ENCODE data around the gene CPN2. TPM values are rescaled to one million over a fixed set of nuclear protein-coding genes. Genes with fewer than 3 reads are reported as not detected.

CPN2 gene
- total RNA-seq, 1 experiment from 2014 or later, result not detected

DNA sequence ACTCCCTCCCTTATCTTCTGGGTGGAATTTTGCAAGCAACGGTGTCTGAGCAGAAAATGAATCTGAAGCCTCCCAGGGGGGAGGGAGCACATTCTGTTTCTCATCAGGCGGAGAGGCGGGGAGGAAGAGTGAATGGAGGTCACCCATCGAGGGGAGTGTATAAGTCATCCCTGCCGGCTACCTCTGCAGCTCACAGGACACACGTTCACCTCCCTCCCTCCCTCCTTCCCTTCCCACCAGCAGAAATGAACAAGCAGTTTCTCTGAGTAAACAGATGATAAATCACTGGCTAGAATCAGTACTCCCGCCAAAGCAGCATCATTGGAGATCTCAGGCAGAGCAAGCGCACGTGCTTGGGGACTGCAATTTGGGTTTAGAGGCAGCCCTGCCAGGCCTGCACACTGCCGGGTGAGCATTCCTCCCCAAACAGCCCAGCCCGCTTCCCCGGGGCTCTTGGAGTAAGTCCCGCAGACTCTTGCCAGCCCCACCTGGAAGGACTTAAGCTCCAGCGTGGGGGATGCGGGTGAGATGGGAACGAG lies 38.3 kb downstream of the CPN2 start:
- Mint-ChIP-seq H3K4me1 (peaks cover 51 to 52% of the 10 kb centered on the region in 2 experiments), H3K9me3 (peaks cover 6% of the 10 kb centered on the region in 2 experiments), H3K36me3 (ENCODE audit: insufficient read depth in 1 of 3, low read depth in 3 of 3) (peaks cover 5 to 6% (median 5%) of the 10 kb centered on the region in 3 experiments; a peak in 6 of 7 replicates), H3K27me3 (ENCODE audit: low read depth) (peaks cover 71% of the 10 kb centered on the region), H3K4me3 (no peak overlapping the region; a peak in 1 of 5 replicates), H3K27ac (no peak overlapping the region)
- Histone ChIP-seq H3K9ac (ENCODE audit: extremely low read depth, insufficient read length, low read length) (no peak overlapping the region), H2BK12ac (ENCODE audit: insufficient read length, low read depth, low read length) (no peak overlapping the region), H2BK120ac (ENCODE audit: low read depth, low read length, poor library complexity, severe bottlenecking) (no peak overlapping the region), H3K79me1 (ENCODE audit: insufficient read depth, low read depth, low read length, poor library complexity, severe bottlenecking) (no peaks in the 10 kb centered on the region), H3K4me1 (ENCODE audit: insufficient read depth, low read length) (no peaks in the 10 kb centered on the region; the same call in none of the 2 replicates), H3K27me3 (ENCODE audit: insufficient read depth, low read length) (peaks cover 3% of the 10 kb centered on the region; the same call in 1 of the 2 replicates), H3K4ac (ENCODE audit: low read depth, low read length) (no peak overlapping the region), H3K14ac (ENCODE audit: insufficient read depth, low read length) (no peak overlapping the region), H3K23me2 (ENCODE audit: insufficient read length, low read depth, low read length, poor library complexity, severe bottlenecking) (no peaks in the 10 kb centered on the region), H2AK5ac (ENCODE audit: insufficient read length, low read length) (no peak overlapping the region), H4K91ac (ENCODE audit: insufficient read length, low read depth, low read length) (no peak overlapping the region), H3K18ac (ENCODE audit: insufficient read length, low read depth, low read length) (no peak overlapping the region), H4K8ac (replicated peaks; ENCODE audit: insufficient read length, low read depth, low read length) (no peak overlapping the region), H3K27ac (ENCODE audit: insufficient read length, low read depth, low read length) (no peak overlapping the region), H3K4me2 (ENCODE audit: insufficient read depth, insufficient read length, low read length) (no peak overlapping the region), H3T11ph (ENCODE audit: low read length) (no peak overlapping the region), H2BK15ac (ENCODE audit: low read depth, low read length) (no peak overlapping the region), H2BK5ac (ENCODE audit: insufficient read length, low read length) (no peak overlapping the region), H3K23ac (ENCODE audit: insufficient read length, low read depth, low read length) (no peak overlapping the region), H3K79me2 (ENCODE audit: insufficient read depth, low read length) (no peaks in the 10 kb centered on the region), H2AFZ (ENCODE audit: low read length) (no peak overlapping the region), H3K56ac (ENCODE audit: insufficient read length, low read depth, low read length) (no peak overlapping the region), H2BK20ac (ENCODE audit: low read depth, low read length, poor library complexity, severe bottlenecking) (no peak overlapping the region), H4K20me1 (ENCODE audit: control insufficient read depth, insufficient read depth, insufficient read length) (no peaks in the 10 kb centered on the region), H3K9me3 (ENCODE audit: control insufficient read depth, low read depth, low read length) (no peaks in the 10 kb centered on the region), H4K5ac (ENCODE audit: insufficient read length, low read depth, low read length) (no peak overlapping the region)
- no peak for DNase-seq
- WGBS (ENCODE audit: extremely low coverage, insufficient read length, low lambda C conversion rate), result no CpG with 5 or more reads among the region's 16 CpGs
- TF ChIP-seq, protein P1, sequence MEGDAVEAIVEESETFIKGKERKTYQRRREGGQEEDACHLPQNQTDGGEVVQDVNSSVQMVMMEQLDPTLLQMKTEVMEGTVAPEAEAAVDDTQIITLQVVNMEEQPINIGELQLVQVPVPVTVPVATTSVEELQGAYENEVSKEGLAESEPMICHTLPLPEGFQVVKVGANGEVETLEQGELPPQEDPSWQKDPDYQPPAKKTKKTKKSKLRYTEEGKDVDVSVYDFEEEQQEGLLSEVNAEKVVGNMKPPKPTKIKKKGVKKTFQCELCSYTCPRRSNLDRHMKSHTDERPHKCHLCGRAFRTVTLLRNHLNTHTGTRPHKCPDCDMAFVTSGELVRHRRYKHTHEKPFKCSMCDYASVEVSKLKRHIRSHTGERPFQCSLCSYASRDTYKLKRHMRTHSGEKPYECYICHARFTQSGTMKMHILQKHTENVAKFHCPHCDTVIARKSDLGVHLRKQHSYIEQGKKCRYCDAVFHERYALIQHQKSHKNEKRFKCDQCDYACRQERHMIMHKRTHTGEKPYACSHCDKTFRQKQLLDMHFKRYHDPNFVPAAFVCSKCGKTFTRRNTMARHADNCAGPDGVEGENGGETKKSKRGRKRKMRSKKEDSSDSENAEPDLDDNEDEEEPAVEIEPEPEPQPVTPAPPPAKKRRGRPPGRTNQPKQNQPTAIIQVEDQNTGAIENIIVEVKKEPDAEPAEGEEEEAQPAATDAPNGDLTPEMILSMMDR (conservative IDR thresholded peaks at IDR 0.05), result no peak

Data from H9 (cell line).